BE2C (cell line): ENCODE measurements around the gene COL24A1.

ENCODE experiments used
- DNase-seq: peaks from one replicate; pipeline ENCODE4 v3.0.0-alpha.2; 2020
- H3K27me3 ChIP-seq: fragments of 250-450 bp; sonication (Bioruptor Pico); 2 replicates; pipeline ENCODE4 v1.5.1; 2020; ENCODE audit warnings: mild to moderate bottlenecking
- H3K36me3 ChIP-seq: fragments of 250-450 bp; sonication (Bioruptor Pico); 2 replicates; pipeline ENCODE4 v1.5.1; 2020; ENCODE audit warnings: mild to moderate bottlenecking
- H3K4me1 ChIP-seq: fragments of 250-450 bp; sonication (Bioruptor Pico); 2 replicates; pipeline ENCODE4 v1.5.1; 2020
- H3K4me3 ChIP-seq: 2 replicates; pipeline ENCODE4 v1.5.1; 2011; ENCODE audit warnings: low read depth, low read length
- H3K9me3 ChIP-seq: fragments of 250-450 bp; sonication (Bioruptor Pico); 2 replicates; pipeline ENCODE4 v1.5.1; 2020
- TF ChIP-seq, protein P1 (sequence below): IDR thresholded peaks from 2 replicates; pipeline ENCODE4 v1.5.1; 2012; ENCODE audit warnings: mild to moderate bottlenecking, low read depth, low read length

The COL24A1 gene

GRCh38 chr1:86150553-86151055 lies 6.0 kb downstream of the COL24A1 start:
- H3K9me3 ChIP-seq = no peaks in the 10 kb centered on the region

GRCh38 chr1:86149591-86149990 lies 7.0 kb downstream of the COL24A1 start:
- Histone ChIP-seq H3K36me3 (no peaks in the 10 kb centered on the region), H3K9me3 (no peaks in the 10 kb centered on the region), H3K4me1 (no peaks in the 10 kb centered on the region), H3K4me3 (no peak overlapping the region), H3K27me3 (peaks cover 3% of the 10 kb centered on the region)
- DNase-seq = no peak
- TF ChIP-seq, protein P1, sequence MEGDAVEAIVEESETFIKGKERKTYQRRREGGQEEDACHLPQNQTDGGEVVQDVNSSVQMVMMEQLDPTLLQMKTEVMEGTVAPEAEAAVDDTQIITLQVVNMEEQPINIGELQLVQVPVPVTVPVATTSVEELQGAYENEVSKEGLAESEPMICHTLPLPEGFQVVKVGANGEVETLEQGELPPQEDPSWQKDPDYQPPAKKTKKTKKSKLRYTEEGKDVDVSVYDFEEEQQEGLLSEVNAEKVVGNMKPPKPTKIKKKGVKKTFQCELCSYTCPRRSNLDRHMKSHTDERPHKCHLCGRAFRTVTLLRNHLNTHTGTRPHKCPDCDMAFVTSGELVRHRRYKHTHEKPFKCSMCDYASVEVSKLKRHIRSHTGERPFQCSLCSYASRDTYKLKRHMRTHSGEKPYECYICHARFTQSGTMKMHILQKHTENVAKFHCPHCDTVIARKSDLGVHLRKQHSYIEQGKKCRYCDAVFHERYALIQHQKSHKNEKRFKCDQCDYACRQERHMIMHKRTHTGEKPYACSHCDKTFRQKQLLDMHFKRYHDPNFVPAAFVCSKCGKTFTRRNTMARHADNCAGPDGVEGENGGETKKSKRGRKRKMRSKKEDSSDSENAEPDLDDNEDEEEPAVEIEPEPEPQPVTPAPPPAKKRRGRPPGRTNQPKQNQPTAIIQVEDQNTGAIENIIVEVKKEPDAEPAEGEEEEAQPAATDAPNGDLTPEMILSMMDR = no peak

More at GRCh38 chr1:86150553-86151055, 6.0 kb downstream of the COL24A1 start:
- Histone ChIP-seq H3K36me3 (no peaks in the 10 kb centered on the region), H3K4me1 (no peaks in the 10 kb centered on the region), H3K4me3 (no peak overlapping the region), H3K27me3 (peaks cover 13% of the 10 kb centered on the region)
- TF ChIP-seq, protein P1 = no peak
- DNase-seq = no peak

DNA sequence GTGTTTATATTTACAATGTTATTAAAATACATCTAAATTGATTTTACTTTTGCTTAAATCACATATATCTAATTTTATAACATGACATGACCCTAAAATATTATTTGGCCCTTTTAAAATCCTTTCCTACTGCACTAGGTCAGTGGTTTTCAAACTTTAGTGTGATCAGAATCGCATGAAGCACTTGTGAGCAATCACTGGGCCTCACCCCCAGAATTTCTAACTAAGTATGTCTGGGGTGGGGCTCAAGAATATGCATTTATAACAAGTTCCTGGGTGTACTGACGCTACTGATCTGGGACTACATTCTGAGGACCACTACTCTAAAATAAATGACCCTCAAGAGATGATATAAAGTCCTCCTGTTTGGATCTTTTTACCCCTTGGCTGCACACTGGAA lies 8.8 kb downstream of the COL24A1 start:
- TF ChIP-seq, protein P1 = no peak
- H3K9me3 ChIP-seq = no peaks in the 10 kb centered on the region
- H3K4me3 ChIP-seq = no peak overlapping the region
- no peaks in the 10 kb centered on the region for H3K27me3 ChIP-seq
- DNase-seq = no peak
- no peaks in the 10 kb centered on the region for H3K36me3 ChIP-seq
- no peaks in the 10 kb centered on the region for H3K4me1 ChIP-seq

- Histone ChIP-seq H3K4me3 (no peak overlapping the region), H3K36me3 (no peaks in the 10 kb centered on the region), H3K9me3 (no peaks in the 10 kb centered on the region), H3K27me3 (no peaks in the 10 kb centered on the region), H3K4me1 (no peaks in the 10 kb centered on the region)
- TF ChIP-seq, protein P1 = no peak
- DNase-seq = no peak
Observed at GRCh38 chr1:86146566-86146965, 10.0 kb downstream of the COL24A1 start.

DNA sequence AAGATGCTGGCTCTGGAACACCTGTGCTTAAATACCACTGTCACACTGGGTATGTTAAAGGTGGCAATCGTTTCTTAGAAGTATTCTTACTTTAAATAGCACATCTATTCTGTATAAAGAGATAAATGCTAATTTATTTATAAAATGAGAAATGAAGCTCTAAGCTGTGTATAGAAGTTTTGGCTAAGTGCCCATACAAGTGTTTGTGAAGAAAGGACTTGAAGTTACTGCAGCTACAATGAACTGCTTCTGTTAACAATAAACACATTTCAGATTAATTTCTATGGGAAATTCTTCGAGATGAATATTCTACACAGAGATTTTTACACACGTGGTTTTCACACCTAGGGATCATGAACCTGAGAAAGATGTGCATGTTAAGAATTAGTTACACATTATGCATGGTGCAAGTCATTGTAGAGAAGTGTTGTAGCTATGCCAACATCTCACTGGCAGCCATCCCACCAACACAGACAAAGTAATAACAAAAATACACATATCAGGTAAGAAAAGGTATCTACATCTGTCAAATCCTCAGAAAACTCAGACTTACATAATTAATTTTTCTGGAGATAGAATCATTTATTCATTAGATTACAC lies 16.2 kb downstream of the COL24A1 start:
- H3K36me3 ChIP-seq = no peaks in the 10 kb centered on the region
- H3K9me3 ChIP-seq = no peaks in the 10 kb centered on the region
- no peaks in the 10 kb centered on the region for H3K4me1 ChIP-seq
- H3K4me3 ChIP-seq = no peak overlapping the region
- no peak for DNase-seq
- H3K27me3 ChIP-seq = no peaks in the 10 kb centered on the region
- TF ChIP-seq, protein P1 = no peak

- no peak for DNase-seq
- TF ChIP-seq, protein P1 = no peak
- Histone ChIP-seq H3K9me3 (no peaks in the 10 kb centered on the region), H3K4me3 (no peak overlapping the region), H3K27me3 (no peaks in the 10 kb centered on the region), H3K36me3 (no peaks in the 10 kb centered on the region), H3K4me1 (no peaks in the 10 kb centered on the region)
Observed at GRCh38 chr1:86138746-86139145, 17.8 kb downstream of the COL24A1 start.
